ENCODE results near the gene RASGRF2.

DNA sequence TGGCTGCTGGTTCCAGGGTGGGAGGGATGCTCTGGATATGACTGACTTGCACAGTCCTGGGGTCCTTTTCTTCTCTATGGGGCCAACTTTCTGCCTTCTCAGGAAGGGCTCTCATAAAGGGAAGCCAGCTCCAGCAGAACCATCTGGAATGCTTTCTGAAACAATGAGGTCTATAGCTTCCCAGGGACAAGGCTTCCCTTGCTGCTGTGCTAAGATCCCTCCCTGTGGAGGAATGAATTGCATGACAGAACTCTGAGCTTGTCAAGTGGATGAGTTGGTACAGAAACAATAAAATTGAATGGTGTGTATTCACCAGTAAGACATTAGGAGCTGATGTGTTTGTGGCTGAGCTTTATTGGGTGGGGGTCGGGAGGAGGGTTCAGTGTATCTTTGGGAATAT is 292.7 kb downstream of the RASGRF2 start:
- TF ChIP-seq, protein P1, sequence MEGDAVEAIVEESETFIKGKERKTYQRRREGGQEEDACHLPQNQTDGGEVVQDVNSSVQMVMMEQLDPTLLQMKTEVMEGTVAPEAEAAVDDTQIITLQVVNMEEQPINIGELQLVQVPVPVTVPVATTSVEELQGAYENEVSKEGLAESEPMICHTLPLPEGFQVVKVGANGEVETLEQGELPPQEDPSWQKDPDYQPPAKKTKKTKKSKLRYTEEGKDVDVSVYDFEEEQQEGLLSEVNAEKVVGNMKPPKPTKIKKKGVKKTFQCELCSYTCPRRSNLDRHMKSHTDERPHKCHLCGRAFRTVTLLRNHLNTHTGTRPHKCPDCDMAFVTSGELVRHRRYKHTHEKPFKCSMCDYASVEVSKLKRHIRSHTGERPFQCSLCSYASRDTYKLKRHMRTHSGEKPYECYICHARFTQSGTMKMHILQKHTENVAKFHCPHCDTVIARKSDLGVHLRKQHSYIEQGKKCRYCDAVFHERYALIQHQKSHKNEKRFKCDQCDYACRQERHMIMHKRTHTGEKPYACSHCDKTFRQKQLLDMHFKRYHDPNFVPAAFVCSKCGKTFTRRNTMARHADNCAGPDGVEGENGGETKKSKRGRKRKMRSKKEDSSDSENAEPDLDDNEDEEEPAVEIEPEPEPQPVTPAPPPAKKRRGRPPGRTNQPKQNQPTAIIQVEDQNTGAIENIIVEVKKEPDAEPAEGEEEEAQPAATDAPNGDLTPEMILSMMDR (IDR thresholded peaks at IDR 0.05) = no peak
- TF ChIP-seq EP300 (IDR thresholded peaks at IDR 0.05) = no peak

Measured in suprapubic skin (tissue), 3 donors.